SK-N-SH treated with all-trans-retinoic acid at 6 μM for 48 hours (cell line): ENCODE measurements around the gene WDR11.

ENCODE experiments used
- ATAC-seq: fragments of 200-7000 bp; cut with Tn5 transposase; 3 replicates; pipeline ENCODE4 v1.9.1; 2020; ENCODE audit warnings: mild to moderate bottlenecking, moderate library complexity
- ARNTL ChIP-seq: fragments of 450-650 bp; formaldehyde crosslinking; IDR thresholded peaks from 2 replicates; pipeline ENCODE4 v1.5.0; 2020; ENCODE audit warnings: low read depth, mild to moderate bottlenecking, moderate library complexity, borderline replicate concordance
- BACH2 ChIP-seq: fragments of 250-450 bp; sonication (Bioruptor Pico); IDR thresholded peaks from 2 replicates; pipeline ENCODE4 v1.9.0; 2021; ENCODE audit warnings: mild to moderate bottlenecking, borderline replicate concordance
- CREB5 ChIP-seq: fragments of 250-450 bp; sonication (Bioruptor Pico); IDR thresholded peaks from 2 replicates; pipeline ENCODE4 v1.5.1; 2020; ENCODE audit warnings: low read depth, mild to moderate bottlenecking, moderate library complexity
- CSDC2 ChIP-seq: fragments of 250-450 bp; sonication (Bioruptor Pico); IDR thresholded peaks from 2 replicates; pipeline ENCODE4 v1.5.0; 2020; ENCODE audit warnings: mild to moderate bottlenecking, moderate library complexity
- CSRNP3 ChIP-seq: fragments of 250-450 bp; sonication (Bioruptor Pico); IDR thresholded peaks from 2 replicates; pipeline ENCODE4 v1.5.1; 2021; ENCODE audit warnings: mild to moderate bottlenecking, moderate library complexity
- GLIS3 ChIP-seq: fragments of 250-450 bp; sonication (Bioruptor Pico); IDR thresholded peaks from 2 replicates; pipeline ENCODE4 v1.5.0; 2020; ENCODE audit warnings: mild to moderate bottlenecking, moderate library complexity
- OSR1 ChIP-seq: fragments of 250-450 bp; sonication (Bioruptor Pico); IDR thresholded peaks from 2 replicates; pipeline ENCODE4 v1.8.0; 2022; ENCODE audit warnings: moderate library complexity, mild to moderate bottlenecking, inconsistent platforms
- PPARA ChIP-seq: fragments of 250-450 bp; sonication (Bioruptor Pico); IDR thresholded peaks from 2 replicates; pipeline ENCODE4 v1.5.0; 2020; ENCODE audit warnings: mild to moderate bottlenecking, borderline replicate concordance
- RARB ChIP-seq: fragments of 250-450 bp; sonication (Bioruptor Pico); IDR thresholded peaks from 2 replicates; pipeline ENCODE4 v1.8.0; 2021; ENCODE audit warnings: mild to moderate bottlenecking, moderate library complexity
- SNAI2 ChIP-seq: fragments of 250-450 bp; sonication (Bioruptor Pico); IDR thresholded peaks from 2 replicates; pipeline ENCODE4 v1.5.0; 2020; ENCODE audit warnings: mild to moderate bottlenecking, moderate library complexity
- TCF4 ChIP-seq: fragments of 250-450 bp; sonication (Bioruptor Pico); IDR thresholded peaks from 2 replicates; pipeline ENCODE4 v1.8.0; 2021; ENCODE audit warnings: mild to moderate bottlenecking, moderate library complexity, borderline replicate concordance
- ZC3H10 ChIP-seq: fragments of 250-450 bp; sonication (Bioruptor Pico); IDR thresholded peaks from 2 replicates; pipeline ENCODE4 v1.5.1; 2021; ENCODE audit warnings: mild to moderate bottlenecking, moderate library complexity
- ZFP3 ChIP-seq: fragments of 250-450 bp; sonication (Bioruptor Pico); IDR thresholded peaks from 2 replicates; pipeline ENCODE4 v1.5.0; 2020; ENCODE audit warnings: mild to moderate bottlenecking, moderate library complexity
- ZFP30 ChIP-seq: fragments of 450-650 bp; formaldehyde crosslinking; IDR thresholded peaks from 2 replicates; pipeline ENCODE4 v1.5.0; 2022; ENCODE audit warnings: mild to moderate bottlenecking, moderate library complexity
- ZNF565 ChIP-seq: fragments of 450-650 bp; formaldehyde crosslinking; conservative IDR thresholded peaks from 2 replicates; pipeline ENCODE4 v1.5.0; 2020; ENCODE audit warnings: low read depth, mild to moderate bottlenecking, moderate library complexity
- ZNF70 ChIP-seq: fragments of 450-650 bp; formaldehyde crosslinking; IDR thresholded peaks from 2 replicates; pipeline ENCODE4 v1.5.0; 2020; ENCODE audit warnings: mild to moderate bottlenecking, moderate library complexity
- TF ChIP-seq, protein P1 (sequence below): fragments of 250-450 bp; sonication (Bioruptor Pico); IDR thresholded peaks from 2 replicates; pipeline ENCODE4 v1.8.0; 2020; ENCODE audit warnings: mild to moderate bottlenecking, moderate library complexity, borderline replicate concordance
- TF ChIP-seq, protein P2 (sequence below): fragments of 250-450 bp; sonication (Bioruptor Pico); IDR thresholded peaks from 2 replicates; pipeline ENCODE4 v1.5.0; 2020; ENCODE audit warnings: mild to moderate bottlenecking, moderate library complexity
- TF ChIP-seq, protein P3 (sequence below): fragments of 250-450 bp; sonication (Bioruptor Pico); IDR thresholded peaks from 2 replicates; pipeline ENCODE4 v1.8.0; 2021; ENCODE audit warnings: low read depth, mild to moderate bottlenecking, moderate library complexity, borderline replicate concordance

The WDR11 gene

DNA sequence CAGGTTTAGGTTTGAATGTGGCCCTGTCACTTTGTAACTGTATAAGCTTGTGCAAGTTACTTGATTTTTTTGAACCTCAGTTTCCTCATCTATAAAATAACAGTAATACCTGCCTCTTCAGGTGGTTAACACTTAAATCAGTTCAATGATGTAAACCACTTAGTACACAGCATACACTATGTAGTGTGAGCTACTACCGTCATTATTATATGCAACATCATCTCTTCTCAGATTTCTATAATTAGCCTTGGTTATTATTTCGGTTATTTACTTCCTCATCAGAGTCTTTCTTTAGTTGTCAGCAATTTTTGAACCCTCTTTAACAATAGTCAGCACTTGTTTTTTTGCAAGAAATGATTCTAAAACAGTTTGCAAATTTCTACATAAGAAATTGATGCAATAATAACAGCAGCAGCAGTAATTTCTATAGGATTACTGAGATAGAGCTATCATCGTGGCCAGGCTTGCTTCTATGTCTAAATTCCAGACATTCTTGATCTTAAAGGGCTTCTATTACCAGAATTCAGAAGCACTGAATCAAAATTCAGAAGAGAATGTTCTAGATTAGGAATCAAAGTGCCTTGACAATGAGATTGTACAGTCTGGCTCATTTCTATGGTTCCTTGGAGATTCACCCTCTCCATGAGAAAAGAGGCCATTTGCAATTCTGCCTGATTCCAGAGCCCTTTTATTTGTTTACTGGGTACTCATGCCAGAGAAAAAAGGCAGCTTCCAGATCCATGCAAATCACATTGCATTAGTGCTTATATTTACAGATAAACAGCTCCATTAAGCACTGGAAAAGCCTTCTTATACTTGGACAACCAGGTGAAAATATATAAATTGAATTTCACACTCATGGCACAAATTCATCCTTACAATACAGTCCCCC lies 25.0 kb upstream of the WDR11 start:
- TF ChIP-seq OSR1 (CRISPR knock-in tag) (no peak), BACH2 (CRISPR knock-in tag) (no peak), ZNF565 (no peak), ARNTL (CRISPR knock-in tag) (no peak), ZC3H10 (no peak), CSDC2 (CRISPR knock-in tag) (no peak), CREB5 (CRISPR knock-in tag) (no peak), CSRNP3 (CRISPR knock-in tag) (no peak), TCF4 (CRISPR knock-in tag) (no peak), RARB (CRISPR knock-in tag) (no peak), ZFP3 (CRISPR knock-in tag) (no peak), SNAI2 (CRISPR knock-in tag) (no peak)
- TF ChIP-seq, protein P1, sequence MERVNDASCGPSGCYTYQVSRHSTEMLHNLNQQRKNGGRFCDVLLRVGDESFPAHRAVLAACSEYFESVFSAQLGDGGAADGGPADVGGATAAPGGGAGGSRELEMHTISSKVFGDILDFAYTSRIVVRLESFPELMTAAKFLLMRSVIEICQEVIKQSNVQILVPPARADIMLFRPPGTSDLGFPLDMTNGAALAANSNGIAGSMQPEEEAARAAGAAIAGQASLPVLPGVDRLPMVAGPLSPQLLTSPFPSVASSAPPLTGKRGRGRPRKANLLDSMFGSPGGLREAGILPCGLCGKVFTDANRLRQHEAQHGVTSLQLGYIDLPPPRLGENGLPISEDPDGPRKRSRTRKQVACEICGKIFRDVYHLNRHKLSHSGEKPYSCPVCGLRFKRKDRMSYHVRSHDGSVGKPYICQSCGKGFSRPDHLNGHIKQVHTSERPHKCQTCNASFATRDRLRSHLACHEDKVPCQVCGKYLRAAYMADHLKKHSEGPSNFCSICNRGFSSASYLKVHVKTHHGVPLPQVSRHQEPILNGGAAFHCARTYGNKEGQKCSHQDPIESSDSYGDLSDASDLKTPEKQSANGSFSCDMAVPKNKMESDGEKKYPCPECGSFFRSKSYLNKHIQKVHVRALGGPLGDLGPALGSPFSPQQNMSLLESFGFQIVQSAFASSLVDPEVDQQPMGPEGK (CRISPR knock-in tag) = no peak
- TF ChIP-seq, protein P2, sequence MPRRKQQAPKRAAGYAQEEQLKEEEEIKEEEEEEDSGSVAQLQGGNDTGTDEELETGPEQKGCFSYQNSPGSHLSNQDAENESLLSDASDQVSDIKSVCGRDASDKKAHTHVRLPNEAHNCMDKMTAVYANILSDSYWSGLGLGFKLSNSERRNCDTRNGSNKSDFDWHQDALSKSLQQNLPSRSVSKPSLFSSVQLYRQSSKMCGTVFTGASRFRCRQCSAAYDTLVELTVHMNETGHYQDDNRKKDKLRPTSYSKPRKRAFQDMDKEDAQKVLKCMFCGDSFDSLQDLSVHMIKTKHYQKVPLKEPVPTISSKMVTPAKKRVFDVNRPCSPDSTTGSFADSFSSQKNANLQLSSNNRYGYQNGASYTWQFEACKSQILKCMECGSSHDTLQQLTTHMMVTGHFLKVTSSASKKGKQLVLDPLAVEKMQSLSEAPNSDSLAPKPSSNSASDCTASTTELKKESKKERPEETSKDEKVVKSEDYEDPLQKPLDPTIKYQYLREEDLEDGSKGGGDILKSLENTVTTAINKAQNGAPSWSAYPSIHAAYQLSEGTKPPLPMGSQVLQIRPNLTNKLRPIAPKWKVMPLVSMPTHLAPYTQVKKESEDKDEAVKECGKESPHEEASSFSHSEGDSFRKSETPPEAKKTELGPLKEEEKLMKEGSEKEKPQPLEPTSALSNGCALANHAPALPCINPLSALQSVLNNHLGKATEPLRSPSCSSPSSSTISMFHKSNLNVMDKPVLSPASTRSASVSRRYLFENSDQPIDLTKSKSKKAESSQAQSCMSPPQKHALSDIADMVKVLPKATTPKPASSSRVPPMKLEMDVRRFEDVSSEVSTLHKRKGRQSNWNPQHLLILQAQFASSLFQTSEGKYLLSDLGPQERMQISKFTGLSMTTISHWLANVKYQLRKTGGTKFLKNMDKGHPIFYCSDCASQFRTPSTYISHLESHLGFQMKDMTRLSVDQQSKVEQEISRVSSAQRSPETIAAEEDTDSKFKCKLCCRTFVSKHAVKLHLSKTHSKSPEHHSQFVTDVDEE = no peak
- TF ChIP-seq, protein P3, sequence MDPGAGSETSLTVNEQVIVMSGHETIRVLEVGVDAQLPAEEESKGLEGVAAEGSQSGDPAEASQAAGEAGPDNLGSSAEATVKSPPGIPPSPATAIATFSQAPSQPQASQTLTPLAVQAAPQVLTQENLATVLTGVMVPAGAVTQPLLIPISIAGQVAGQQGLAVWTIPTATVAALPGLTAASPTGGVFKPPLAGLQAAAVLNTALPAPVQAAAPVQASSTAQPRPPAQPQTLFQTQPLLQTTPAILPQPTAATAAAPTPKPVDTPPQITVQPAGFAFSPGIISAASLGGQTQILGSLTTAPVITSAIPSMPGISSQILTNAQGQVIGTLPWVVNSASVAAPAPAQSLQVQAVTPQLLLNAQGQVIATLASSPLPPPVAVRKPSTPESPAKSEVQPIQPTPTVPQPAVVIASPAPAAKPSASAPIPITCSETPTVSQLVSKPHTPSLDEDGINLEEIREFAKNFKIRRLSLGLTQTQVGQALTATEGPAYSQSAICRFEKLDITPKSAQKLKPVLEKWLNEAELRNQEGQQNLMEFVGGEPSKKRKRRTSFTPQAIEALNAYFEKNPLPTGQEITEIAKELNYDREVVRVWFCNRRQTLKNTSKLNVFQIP (CRISPR knock-in tag) = no peak
- ATAC-seq = no peak

GRCh38 chr10:120827251-120827875 lies 23.8 kb upstream of the WDR11 start:
- ATAC-seq = no peak
- TF ChIP-seq ZC3H10 (no peak), ZFP30 (no peak), BACH2 (CRISPR knock-in tag) (no peak)
- TF ChIP-seq, all 23 proteins: peak for 0

DNA sequence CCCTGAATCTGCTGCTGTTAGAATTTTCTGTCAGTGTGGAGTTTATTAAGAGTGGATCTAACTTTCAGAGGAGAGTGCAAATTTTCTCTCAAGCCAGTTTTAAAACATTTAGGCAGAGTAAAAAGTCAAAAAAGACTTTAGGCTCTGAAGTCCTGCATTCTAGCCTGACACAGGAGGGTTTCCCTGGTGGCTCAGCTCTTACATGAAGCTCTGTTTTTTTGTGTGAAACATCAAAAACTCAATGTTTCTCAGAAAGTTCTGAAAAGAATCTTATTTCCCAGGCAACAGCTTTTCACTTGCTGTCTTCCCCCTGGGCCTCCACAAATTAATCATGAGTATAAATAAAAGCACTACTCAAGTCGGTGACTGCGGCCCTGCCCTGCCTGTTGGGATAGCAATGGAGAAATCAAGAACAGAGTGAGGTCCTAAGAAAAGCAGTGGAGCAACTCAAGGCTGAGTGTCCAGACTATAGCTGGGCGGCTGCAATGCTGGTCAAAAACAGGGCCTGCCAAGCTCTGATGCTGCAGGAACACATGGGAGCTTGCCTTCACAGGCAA lies 22.3 kb upstream of the WDR11 start:
- ATAC-seq = no peak
- TF ChIP-seq ZFP3 (CRISPR knock-in tag) (no peak), ZNF70 (no peak), RARB (CRISPR knock-in tag) (no peak)

DNA sequence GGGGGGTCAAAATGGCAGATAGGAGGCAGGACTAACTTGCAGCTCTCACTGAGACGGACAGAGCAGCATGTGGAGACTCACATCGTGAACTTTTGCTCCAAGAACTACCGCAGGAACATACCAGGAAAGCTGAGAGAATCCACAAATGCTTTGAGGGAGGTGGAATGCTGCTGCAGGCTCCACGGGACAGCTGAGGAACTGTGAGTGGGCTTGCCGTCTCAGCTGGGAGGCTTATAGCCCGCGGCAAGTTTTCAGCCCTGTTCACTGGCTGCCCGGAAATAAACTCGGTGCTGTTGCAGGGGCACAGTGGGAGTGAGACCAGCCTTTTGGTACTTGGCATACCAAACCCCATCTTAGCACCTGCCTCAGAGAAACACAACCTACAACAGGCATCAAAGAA lies 19.1 kb upstream of the WDR11 start:
- ATAC-seq = no peak
- TF ChIP-seq, protein P3 (CRISPR knock-in tag) = no peak
- TF ChIP-seq OSR1 (CRISPR knock-in tag) (no peak), CSRNP3 (CRISPR knock-in tag) (no peak), PPARA (CRISPR knock-in tag) (no peak), GLIS3 (CRISPR knock-in tag) (no peak)
- TF ChIP-seq, protein P1 (CRISPR knock-in tag) = no peak
